ENCODE results near the gene SH3TC1.

SH3TC1 gene

GRCh38 chr4:8242782-8243560, 43.9 kb downstream of the SH3TC1 start:
- peak overlapping the region; percentile 49; the same call in 1 of the 2 replicates for H3K4me2 ChIP-seq (ENCODE audit: low read length)
- H3K4me3 ChIP-seq (ENCODE audit: low read length) = no peak overlapping the region
- H4K20me1 ChIP-seq (ENCODE audit: insufficient read depth, low read length) = no peaks in the 10 kb centered on the region
- no peaks in the 10 kb centered on the region for H3K36me3 ChIP-seq (replicated peaks; ENCODE audit: low read depth, low read length)
- no peaks in the 10 kb centered on the region for H3K9me3 ChIP-seq (ENCODE audit: insufficient read depth, low read length)
- H2AFZ ChIP-seq (ENCODE audit: low read depth, low read length) = no peak overlapping the region
- H3K9ac ChIP-seq (ENCODE audit: low read length) = no peak overlapping the region
- TF ChIP-seq EZH2phosphoT487 (IDR thresholded peaks at IDR 0.05; ENCODE audit: low read depth) (no peak), CTCF (IDR thresholded peaks at IDR 0.05; ENCODE audit: low read depth, low read length) (no peak)
- no peak overlapping the region for H3K27ac ChIP-seq (ENCODE audit: low read length)
- no peaks in the 10 kb centered on the region for H3K79me2 ChIP-seq (ENCODE audit: low read length)
- H3K27me3 ChIP-seq (ENCODE audit: low read depth, low read length) = no peaks in the 10 kb centered on the region
- H3K4me1 ChIP-seq (ENCODE audit: low read length) = peaks cover 18% of the 10 kb centered on the region

- Histone ChIP-seq H3K79me2 (ENCODE audit: low read length) (no peaks in the 10 kb centered on the region), H2AFZ (ENCODE audit: low read depth, low read length) (no peak overlapping the region), H3K4me3 (ENCODE audit: low read length) (no peak overlapping the region), H3K9me3 (ENCODE audit: insufficient read depth, low read length) (no peaks in the 10 kb centered on the region), H3K27ac (ENCODE audit: low read length) (no peak overlapping the region), H3K27me3 (ENCODE audit: low read depth, low read length) (no peaks in the 10 kb centered on the region), H3K9ac (ENCODE audit: low read length) (no peak overlapping the region), H3K4me2 (ENCODE audit: low read length) (no peak overlapping the region), H4K20me1 (ENCODE audit: insufficient read depth, low read length) (no peaks in the 10 kb centered on the region), H3K36me3 (replicated peaks; ENCODE audit: low read depth, low read length) (no peaks in the 10 kb centered on the region), H3K4me1 (ENCODE audit: low read length) (peaks cover 8% of the 10 kb centered on the region; the same call in 1 of the 2 replicates)
- no peak for TF ChIP-seq CTCF (IDR thresholded peaks at IDR 0.05; ENCODE audit: low read depth, low read length)
- no peak for TF ChIP-seq EZH2phosphoT487 (IDR thresholded peaks at IDR 0.05; ENCODE audit: low read depth)
Observed at GRCh38 chr4:8244001-8244757, 45.1 kb downstream of the SH3TC1 start.

GRCh38 chr4:8244931-8245460, 45.9 kb downstream of the SH3TC1 start:
- no peaks in the 10 kb centered on the region for H3K27me3 ChIP-seq (ENCODE audit: low read depth, low read length)
- no peaks in the 10 kb centered on the region for H3K9me3 ChIP-seq (ENCODE audit: insufficient read depth, low read length)
- no peak overlapping the region for H3K9ac ChIP-seq (ENCODE audit: low read length)
- TF ChIP-seq EZH2phosphoT487 (IDR thresholded peaks at IDR 0.05; ENCODE audit: low read depth) (no peak), CTCF (IDR thresholded peaks at IDR 0.05; ENCODE audit: low read depth, low read length) (no peak)
- H3K4me1 ChIP-seq (ENCODE audit: low read length) = peaks cover 8% of the 10 kb centered on the region; the same call in 1 of the 2 replicates
- H3K4me2 ChIP-seq (ENCODE audit: low read length) = no peak overlapping the region
- no peak overlapping the region for H2AFZ ChIP-seq (ENCODE audit: low read depth, low read length)
- H3K36me3 ChIP-seq (replicated peaks; ENCODE audit: low read depth, low read length) = no peaks in the 10 kb centered on the region
- H3K4me3 ChIP-seq (ENCODE audit: low read length) = no peak overlapping the region
- no peak overlapping the region for H3K27ac ChIP-seq (ENCODE audit: low read length)
- no peaks in the 10 kb centered on the region for H3K79me2 ChIP-seq (ENCODE audit: low read length)
- no peaks in the 10 kb centered on the region for H4K20me1 ChIP-seq (ENCODE audit: insufficient read depth, low read length)
